ENCODE measurements around the gene TBC1D17.

TBC1D17 gene

GRCh38 chr19:49929611-49930482 is 52.3 kb downstream of the TBC1D17 start:
- no peaks in the 10 kb centered on the region for H3K9me3 ChIP-seq (ENCODE audit: insufficient read depth, low read length)
- peak overlapping the region; percentile 25 for H2AFZ ChIP-seq (ENCODE audit: low read depth, low read length, severe bottlenecking)
- H3K27ac ChIP-seq (ENCODE audit: low read depth, low read length) = peak overlapping the region; percentile 91
- TF ChIP-seq, protein P1, sequence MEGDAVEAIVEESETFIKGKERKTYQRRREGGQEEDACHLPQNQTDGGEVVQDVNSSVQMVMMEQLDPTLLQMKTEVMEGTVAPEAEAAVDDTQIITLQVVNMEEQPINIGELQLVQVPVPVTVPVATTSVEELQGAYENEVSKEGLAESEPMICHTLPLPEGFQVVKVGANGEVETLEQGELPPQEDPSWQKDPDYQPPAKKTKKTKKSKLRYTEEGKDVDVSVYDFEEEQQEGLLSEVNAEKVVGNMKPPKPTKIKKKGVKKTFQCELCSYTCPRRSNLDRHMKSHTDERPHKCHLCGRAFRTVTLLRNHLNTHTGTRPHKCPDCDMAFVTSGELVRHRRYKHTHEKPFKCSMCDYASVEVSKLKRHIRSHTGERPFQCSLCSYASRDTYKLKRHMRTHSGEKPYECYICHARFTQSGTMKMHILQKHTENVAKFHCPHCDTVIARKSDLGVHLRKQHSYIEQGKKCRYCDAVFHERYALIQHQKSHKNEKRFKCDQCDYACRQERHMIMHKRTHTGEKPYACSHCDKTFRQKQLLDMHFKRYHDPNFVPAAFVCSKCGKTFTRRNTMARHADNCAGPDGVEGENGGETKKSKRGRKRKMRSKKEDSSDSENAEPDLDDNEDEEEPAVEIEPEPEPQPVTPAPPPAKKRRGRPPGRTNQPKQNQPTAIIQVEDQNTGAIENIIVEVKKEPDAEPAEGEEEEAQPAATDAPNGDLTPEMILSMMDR (IDR thresholded peaks at IDR 0.05; ENCODE audit: insufficient read depth, low read length, poor library complexity, severe bottlenecking) = no peak
- no peak for TF ChIP-seq EZH2phosphoT487 (conservative IDR thresholded peaks at IDR 0.05; ENCODE audit: low read length)
- H3K36me3 ChIP-seq (ENCODE audit: low read length) = peaks cover 24% of the 10 kb centered on the region
- H3K4me2 ChIP-seq (ENCODE audit: low read depth, low read length, poor library complexity, severe bottlenecking) = peak overlapping the region; percentile 79
- peak overlapping the region; percentile 65 for H3K4me3 ChIP-seq (ENCODE audit: insufficient read depth, low read length, poor library complexity, severe bottlenecking)
- peaks cover 61% of the 10 kb centered on the region for H3K79me2 ChIP-seq (ENCODE audit: insufficient read depth, low read length)
- peaks cover 13% of the 10 kb centered on the region; the same call in 1 of the 2 replicates for H4K20me1 ChIP-seq (ENCODE audit: low read depth, low read length)
- peaks cover 32% of the 10 kb centered on the region for H3F3A ChIP-seq (ENCODE audit: insufficient read depth)
- no peaks in the 10 kb centered on the region for H3K27me3 ChIP-seq (ENCODE audit: low read length)
- no peaks in the 10 kb centered on the region for H3K9me2 ChIP-seq (replicated peaks; ENCODE audit: insufficient read depth, low read length)
- peak overlapping the region; percentile 98 for H3K9ac ChIP-seq (ENCODE audit: low read length)

DNA sequence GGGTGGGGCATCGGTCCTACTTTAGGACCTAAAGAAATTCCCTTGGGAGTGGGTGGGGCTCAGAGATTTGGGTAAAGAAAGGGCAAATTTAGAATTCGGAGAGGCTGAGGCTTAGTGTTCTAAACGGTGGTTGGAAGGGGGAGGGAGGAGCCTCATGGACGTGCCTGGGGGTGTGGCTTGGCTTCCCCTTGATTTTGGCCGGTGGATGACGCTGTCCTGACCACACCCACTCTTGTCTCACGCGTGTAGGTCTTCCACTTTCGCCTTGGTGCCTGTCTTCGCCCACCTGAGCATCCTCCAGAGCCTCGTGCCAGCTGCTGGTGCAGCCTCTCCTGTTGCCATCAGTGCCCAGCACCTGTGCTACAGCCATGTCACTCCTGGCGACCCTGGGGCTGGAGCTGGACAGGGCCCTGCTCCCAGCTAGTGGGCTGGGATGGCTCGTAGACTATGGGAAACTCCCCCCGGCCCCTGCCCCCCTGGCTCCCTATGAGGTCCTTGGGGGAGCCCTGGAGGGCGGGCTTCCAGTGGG is 53.0 kb downstream of the TBC1D17 start:
- peaks cover 13% of the 10 kb centered on the region; the same call in 1 of the 2 replicates for H4K20me1 ChIP-seq (ENCODE audit: low read depth, low read length)
- H3K4me3 ChIP-seq (ENCODE audit: insufficient read depth, low read length, poor library complexity, severe bottlenecking) = peak overlapping the region; percentile 44
- H3K27me3 ChIP-seq (ENCODE audit: low read length) = no peaks in the 10 kb centered on the region
- no peak overlapping the region for H3K9ac ChIP-seq (ENCODE audit: low read length)
- no peak for TF ChIP-seq EZH2phosphoT487 (conservative IDR thresholded peaks at IDR 0.05; ENCODE audit: low read length)
- TF ChIP-seq, protein P1 (IDR thresholded peaks at IDR 0.05; ENCODE audit: insufficient read depth, low read length, poor library complexity, severe bottlenecking) = no peak
- H2AFZ ChIP-seq (ENCODE audit: low read depth, low read length, severe bottlenecking) = no peak overlapping the region
- H3K79me2 ChIP-seq (ENCODE audit: insufficient read depth, low read length) = peaks cover 54% of the 10 kb centered on the region
- H3K27ac ChIP-seq (ENCODE audit: low read depth, low read length) = peak overlapping the region; percentile 91; the same call in 1 of the 2 replicates
- peak overlapping the region; percentile 79 for H3K4me2 ChIP-seq (ENCODE audit: low read depth, low read length, poor library complexity, severe bottlenecking)
- no peaks in the 10 kb centered on the region for H3K9me3 ChIP-seq (ENCODE audit: insufficient read depth, low read length)
- peaks cover 24% of the 10 kb centered on the region for H3K36me3 ChIP-seq (ENCODE audit: low read length)
- H3F3A ChIP-seq (ENCODE audit: insufficient read depth) = peaks cover 28% of the 10 kb centered on the region
- H3K9me2 ChIP-seq (replicated peaks; ENCODE audit: insufficient read depth, low read length) = no peaks in the 10 kb centered on the region

DNA sequence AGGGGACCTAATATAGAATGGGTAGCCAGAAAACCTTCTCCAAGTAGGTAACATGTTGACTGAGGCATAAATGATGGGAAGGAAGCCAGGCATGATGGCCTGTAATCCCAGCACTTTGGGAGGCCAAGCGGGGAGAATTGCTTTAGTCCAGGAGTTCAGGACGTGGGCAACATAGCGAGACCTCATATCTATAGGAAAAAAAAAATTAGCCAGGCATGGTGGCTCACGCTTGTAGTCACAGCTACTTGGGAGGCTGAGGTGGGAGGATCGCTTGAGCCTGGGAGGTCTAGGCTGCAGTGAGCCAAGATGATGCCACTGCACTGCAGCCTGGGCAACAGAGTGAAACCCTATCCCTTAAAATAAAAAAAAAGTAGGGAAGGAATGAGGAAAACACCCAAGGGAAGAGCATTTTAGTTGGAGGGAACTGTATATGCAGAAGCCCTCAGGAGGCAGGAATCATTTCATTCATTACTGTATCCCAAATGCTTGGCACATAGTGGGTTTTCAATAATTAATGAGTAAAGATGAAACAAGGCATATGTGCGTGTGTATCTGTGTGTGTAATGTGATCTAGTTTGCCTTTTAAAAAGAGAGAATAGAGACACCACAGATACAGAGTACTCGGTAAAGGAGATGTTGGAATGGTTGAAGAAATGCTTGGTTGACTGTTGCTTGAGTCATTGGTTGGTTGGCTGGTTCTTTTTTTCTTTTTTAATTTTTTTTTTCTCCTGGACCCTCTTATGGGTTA is 54.0 kb downstream of the TBC1D17 start:
- Histone ChIP-seq H4K20me1 (ENCODE audit: low read depth, low read length) (peaks cover 13% of the 10 kb centered on the region; the same call in 1 of the 2 replicates), H3K9me3 (ENCODE audit: insufficient read depth, low read length) (no peaks in the 10 kb centered on the region), H3K36me3 (ENCODE audit: low read length) (peaks cover 24% of the 10 kb centered on the region), H2AFZ (ENCODE audit: low read depth, low read length, severe bottlenecking) (no peak overlapping the region), H3K27ac (ENCODE audit: low read depth, low read length) (no peak overlapping the region), H3K4me3 (ENCODE audit: insufficient read depth, low read length, poor library complexity, severe bottlenecking) (no peak overlapping the region), H3K79me2 (ENCODE audit: insufficient read depth, low read length) (peaks cover 46% of the 10 kb centered on the region), H3K4me2 (ENCODE audit: low read depth, low read length, poor library complexity, severe bottlenecking) (peak overlapping the region; percentile 79), H3K27me3 (ENCODE audit: low read length) (no peaks in the 10 kb centered on the region), H3K9ac (ENCODE audit: low read length) (no peak overlapping the region), H3F3A (ENCODE audit: insufficient read depth) (peaks cover 31% of the 10 kb centered on the region), H3K9me2 (replicated peaks; ENCODE audit: insufficient read depth, low read length) (no peaks in the 10 kb centered on the region)
- TF ChIP-seq, protein P1 (IDR thresholded peaks at IDR 0.05; ENCODE audit: insufficient read depth, low read length, poor library complexity, severe bottlenecking) = no peak
- no peak for TF ChIP-seq EZH2phosphoT487 (conservative IDR thresholded peaks at IDR 0.05; ENCODE audit: low read length)

Measured in SU-DHL-6 (cell line).